HG02938 (cell line): ENCODE results near the gene EPN2.

Experiments used
- ATAC-seq: cut with Tn5 transposase; IDR thresholded peaks from one replicate; pipeline ENCODE4 v1.9.1; 2021; ENCODE audit warnings: mild to moderate bottlenecking, moderate library complexity; ENCODE audit not compliant: unreplicated experiment

The EPN2 gene

DNA sequence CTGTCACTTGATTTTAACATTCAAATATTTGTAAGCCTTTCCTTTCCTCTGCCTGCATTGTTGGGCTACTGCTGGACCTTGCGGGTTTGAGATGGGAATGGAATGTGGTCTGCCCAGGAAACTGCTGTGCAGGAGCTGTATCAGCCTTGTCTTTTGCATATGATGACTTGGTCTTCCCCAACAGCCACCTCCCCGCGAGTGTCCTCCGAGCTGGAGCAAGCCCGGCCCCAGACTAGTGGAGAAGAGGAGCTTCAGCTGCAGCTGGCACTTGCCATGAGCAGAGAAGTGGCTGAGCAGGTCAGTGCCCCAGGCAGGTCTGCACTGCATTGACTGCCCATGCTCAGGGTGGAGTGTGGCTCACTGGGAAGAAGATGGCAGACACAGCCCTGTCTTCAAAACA, 72.5 kb downstream of the EPN2 start:
- no peak for ATAC-seq

DNA sequence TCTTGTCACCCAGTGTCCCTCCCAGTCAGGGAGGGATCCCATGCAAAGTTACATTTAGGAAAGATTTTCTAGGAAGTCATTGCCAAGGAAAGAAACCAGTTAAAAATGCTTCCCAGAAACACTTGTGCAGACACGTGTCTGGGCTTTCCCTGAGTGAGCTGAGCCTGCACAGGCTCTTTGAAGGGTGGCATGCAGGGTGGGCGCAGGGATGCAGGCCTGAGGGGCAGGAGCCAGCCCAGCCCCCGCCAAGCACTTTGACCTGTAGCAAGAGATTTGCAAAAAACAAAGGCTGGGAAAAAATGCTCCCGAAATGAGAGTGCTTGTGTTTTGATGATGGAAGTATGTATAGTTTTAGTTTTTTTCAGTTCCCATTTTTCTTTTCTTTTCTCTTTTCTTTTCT, 73.0 kb downstream of the EPN2 start:
- ATAC-seq: no peak

DNA sequence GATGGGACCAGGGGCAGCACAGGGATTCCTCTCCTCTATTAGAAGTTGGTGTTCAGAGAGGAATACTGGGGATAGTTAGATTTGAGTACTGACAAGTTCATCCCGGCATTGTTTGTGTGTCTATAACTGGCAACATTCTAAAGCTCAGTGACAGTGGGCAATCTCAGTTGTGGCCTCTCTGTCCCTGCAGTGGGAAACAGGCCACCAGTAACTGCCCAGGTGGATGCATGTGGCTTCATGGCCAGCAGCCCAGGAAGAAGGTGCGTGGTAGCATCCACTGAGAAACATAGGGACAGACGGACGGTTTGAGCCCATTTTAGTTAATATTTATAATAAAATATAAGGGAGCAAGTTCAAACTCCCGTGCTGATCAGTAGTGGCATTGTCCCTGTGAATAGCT, 73.8 kb downstream of the EPN2 start:
- no peak for ATAC-seq

DNA sequence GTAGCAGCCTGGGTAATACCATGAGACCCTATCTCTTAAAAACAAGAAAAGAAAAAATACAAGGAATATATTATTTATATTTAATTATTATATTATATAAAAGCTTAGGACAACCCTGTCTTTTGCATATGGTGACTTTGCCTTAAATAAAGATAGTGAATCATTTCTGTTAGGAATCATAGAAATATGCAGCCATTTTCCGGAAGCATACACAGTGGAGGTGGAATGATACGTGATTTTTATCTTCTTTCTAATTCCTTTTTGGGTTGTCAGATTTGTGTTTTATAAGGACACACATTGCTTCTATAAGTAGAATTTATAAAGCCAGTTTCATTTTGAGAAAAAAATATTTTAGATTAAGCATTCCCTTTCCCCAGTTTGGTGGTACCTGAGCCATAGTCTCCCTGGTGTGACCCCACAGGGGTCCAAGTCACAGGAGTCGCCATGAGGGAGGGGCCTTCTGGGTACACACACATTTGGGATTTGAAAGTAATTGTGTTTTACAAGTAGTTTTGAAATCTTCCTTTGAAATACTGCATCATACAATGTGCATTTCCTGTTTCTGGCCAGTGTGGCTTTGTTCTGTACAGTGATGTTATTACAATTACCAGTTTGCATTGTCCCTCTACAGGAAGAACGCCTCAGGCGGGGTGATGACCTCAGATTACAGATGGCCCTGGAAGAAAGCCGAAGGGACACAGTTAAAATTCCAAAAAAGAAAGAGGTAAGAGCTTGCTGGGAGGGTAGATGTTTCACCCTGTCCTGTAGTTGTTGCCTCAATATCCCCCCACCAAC, 74.5 kb downstream of the EPN2 start:
- no peak for ATAC-seq

DNA sequence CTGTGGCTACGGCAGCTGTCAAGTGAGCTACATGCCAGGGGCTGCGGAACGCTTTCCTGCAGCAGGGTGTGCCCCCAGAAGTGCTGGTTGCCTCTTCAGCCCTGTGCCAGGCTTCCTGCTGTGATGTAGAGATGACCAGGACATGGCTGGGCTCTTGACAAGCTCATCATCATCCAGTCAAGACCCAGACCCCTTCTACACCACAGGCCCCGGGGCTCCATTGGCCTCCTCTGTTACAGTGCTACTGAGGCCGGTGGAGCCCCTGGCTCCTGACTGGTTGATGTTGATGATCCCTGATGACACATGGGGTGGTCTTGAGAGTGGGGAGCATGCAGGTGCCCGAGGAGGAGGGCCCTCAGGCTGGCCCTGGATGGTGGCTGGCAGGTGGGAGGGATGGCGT, 75.2 kb downstream of the EPN2 start:
- no peak for ATAC-seq

DNA sequence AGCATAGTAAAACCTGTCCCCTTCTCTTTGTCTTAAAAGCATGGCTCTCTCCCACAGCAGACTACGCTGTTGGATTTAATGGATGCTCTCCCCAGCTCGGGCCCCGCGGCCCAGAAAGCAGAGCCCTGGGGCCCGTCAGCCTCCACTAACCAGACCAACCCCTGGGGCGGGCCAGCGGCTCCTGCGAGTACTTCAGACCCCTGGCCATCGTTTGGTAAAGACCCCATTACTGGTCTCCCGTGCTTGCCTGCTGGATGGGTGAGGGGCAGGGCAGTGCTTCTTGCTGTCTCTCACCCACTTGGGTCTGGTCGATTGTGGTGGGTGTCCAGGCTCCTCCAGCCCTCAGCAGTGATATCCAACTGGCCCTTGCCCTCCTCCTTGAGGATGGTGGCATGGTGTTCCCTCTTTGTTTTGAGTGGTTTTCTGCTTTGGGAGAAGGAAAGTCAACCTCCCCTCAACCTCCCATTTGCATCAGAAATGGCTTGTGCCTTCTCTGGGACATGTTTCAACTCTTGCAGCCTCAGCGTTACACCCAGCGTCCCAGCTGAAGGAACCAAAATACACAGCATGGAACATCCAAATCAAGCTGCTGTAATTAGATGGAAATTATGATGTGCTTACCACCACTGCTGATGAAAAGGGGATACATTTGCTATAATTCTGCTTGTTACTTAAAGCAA, 76.0 kb downstream of the EPN2 start:
- ATAC-seq: no peak

DNA sequence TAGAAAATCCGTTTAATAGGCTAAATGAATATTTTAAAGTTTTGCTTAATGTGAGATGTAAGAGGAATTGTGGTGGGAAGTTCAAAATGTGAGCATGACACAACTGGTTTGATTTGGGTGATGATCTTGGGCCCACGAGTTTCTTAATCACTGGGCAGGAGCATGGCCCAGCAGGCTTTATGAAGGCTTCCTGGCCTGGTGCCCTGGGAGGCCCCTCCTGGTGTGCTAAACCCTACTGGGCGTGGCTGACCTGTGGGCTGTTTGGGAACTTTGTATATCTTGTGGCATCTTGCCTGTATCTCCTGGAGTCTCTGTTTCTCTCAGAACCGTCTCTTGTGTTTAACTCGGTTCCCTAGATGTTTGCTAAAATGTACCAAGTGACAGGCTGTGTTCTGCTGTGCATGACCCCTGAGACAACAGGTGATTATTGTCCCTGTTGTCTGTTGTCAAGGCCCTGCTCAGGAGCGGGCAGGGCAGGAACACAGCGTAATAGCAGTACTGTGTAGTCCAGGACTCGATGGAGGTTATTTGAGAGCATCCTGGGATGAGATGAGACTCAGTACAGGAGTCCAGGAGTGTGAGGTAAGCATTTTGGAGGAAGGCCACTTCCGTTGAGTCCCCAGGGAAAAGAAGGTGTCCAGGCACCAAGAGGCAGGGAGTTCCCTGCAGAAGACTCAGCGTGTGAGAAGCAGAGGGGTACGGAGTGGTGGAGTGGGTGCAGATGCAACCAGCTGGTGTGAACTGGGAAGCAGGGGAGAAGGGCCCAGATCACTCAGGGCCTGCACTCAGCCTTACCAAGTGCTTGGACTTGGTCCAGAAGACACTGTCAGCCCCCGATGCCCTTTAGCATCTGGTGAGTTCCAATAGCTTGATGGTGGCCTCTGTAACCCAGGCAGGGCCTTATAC, 76.8 kb downstream of the EPN2 start:
- no peak for ATAC-seq

DNA sequence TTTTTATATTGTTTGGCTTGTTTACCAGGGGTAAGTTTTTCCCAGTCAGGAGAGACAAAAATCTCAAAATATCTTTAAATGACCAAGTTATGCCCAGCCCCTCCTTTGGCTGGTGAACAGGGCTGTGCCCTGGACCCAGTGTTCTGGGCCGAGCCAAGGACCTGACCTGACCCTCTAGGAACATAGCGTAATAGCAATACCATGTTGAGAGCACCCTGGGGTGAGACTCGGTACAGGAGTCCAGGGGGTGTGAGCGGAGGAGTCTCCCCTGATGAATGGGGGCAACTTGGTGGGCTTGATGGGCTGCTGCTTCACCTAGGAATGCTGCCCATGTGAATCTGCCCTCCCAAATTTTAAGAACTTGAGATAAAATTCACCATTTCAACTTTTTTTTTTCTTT, 77.9 kb downstream of the EPN2 start:
- ATAC-seq: no peak

DNA sequence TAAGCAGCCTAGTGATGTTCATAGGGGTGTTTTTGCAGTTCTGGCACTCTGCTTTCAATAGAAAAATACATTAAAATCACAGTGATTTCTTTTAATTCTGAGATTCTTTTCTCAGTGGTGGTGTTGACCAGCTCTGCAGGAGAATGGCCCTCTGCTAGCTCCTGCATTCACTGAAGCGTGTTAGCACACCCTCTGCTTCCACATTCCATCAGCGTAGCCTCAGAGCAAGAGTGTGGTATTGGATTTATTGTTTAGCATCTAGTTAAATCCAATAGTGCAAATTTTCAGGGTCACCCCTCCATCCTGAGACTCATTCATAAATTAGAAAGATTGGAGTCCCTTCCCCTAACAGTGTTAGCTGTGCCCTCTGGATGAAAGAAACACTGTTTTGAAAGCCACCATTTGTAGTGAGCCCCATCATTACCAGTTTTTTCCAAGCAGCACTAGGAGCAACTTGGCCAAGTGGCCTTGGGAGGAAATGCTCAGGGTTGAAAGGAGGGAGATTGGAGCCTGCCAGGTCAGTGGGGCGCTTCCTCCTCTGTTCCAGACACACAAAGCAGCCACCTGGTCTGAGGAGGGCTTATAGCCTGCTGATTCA, 79.7 kb downstream of the EPN2 start:
- ATAC-seq: no peak

DNA sequence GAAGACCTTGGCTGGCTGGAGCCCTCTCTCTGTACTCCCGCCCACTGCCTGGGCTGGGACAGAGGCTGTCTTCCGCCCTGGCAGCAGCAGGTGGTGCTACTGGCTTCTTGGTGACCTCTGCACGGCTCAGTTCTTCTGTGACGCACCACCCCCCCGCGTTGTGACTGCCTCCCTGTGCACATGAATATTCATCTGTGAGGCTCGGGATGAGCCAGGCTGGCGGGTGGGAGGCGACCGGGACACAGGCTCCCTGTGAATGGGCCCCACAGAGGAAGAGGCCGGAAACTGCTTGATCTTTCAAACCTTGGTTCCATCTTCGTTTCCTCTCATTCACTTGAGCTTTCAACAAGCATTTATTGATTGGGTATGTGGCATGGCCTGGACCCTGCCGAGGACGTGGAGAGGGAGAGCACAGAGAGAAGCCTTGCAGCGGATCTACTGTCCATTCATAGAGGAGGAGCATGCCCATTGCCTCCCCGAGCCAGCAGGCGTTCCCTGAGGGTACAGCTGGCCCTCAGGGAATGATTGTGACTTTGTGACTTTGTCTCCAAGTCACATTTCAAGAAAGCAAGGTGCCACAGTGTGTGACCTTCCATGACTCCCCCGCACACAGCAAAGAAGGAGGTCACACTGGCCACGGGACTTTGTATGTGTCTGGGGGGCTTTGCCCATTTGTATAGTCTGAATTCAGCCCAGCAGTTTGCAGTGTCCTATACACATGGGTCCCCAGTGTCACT, 80.4 kb downstream of the EPN2 start:
- ATAC-seq: no peak

DNA sequence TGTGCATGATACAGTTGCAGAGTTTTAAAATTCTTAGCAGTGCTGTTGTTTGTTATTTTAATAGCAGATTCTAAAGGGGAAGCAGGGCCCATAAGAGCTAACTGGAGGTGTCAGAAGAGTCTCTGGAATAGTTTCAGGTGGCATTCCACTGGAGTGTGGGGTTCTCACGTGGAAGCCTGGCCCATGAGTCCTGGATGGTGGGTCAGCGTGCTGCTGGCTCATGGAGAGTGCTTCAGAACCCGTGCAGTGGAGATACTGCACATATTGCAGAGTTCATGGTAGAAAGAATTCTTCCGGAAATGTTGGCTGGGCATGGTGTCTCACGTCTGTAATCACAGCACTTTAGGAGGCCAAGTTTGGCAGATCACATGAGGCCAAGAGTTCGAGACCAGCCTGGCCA, 81.4 kb downstream of the EPN2 start:
- no peak for ATAC-seq

DNA sequence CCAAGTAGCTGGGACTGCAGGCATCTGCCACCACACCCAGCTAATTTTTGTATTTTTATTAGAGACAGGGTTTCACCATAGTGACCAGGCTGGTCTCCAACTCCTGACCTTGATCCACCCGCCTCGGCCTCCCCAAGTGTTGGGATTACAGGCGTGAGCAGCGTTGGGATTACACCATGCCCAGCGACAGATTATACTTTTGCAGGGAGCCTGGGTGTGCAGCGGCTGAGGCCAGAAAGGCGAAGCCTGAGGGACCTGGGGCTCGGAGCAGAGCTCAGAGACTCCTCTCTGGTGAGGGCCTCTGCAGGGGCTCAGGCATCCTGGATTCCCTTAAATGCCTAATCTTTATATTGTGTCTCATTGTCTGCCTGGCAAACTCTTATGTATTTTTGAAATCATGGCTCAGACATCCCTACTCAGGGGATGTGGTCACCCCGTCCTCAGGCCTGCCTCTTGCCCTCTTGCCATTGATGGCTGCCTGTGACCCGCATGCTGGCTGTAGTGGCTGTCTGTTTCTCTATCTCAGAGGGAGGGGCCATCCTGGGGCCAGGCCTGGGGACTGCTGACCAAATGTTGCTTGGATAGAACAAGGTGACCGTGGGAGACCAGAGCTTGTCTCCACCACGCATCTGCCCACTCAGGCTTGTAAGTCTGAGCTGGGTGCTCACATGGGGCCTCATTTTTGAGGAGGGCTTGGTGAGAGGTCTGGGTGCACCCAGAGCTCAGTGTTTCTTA, 82.8 kb downstream of the EPN2 start:
- no peak for ATAC-seq

DNA sequence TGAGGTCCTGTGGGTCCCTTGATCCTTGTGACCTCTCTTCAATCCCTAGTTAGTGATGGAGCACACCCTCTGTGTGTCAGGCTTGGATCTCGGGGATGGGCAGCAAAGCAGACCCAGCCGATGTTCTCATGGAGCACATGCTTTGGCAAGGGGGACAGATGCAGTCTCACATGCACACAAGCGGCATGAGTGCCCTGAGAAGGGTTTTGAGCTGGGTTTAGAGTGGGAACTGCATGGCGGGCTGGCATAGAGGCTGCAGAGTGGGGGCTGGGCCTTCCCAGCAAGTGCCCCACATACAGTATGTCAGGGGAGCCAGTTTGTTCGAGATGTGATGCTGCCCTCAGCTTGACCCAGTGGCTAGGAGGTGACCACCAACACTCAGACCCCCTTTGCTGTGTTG, 83.7 kb downstream of the EPN2 start:
- no peak for ATAC-seq

DNA sequence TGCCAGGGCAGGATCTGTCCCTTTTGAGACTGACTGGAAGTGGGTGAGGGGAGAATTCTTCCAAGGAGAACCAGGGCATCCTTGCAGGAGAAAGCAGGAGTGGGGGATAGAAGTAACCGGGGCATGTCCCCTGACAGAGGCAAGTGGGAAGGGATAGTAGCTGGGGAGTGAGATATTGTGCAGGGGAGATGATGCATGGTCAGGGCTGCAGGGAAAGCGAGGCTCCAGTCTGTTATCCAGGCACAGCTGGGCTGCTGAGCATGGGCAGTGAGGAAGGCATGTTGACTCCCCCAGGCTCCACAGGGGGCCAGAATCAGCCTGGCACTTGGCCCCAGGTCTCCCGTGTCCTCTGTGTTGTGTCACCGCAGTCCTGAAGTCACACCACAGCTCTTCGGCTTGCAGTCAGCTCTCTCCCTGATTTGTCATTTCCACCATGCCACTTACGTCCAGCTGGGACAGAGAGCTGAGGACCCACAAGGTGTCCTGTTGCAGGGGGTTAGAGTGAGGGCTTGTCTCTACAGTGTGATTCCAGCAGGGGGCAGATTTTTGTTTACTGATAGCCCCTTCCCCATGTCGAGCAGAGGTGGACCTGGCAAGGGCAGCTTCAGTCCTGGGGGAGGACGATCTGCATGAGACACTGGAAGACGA, 84.4 kb downstream of the EPN2 start:
- no peak for ATAC-seq

DNA sequence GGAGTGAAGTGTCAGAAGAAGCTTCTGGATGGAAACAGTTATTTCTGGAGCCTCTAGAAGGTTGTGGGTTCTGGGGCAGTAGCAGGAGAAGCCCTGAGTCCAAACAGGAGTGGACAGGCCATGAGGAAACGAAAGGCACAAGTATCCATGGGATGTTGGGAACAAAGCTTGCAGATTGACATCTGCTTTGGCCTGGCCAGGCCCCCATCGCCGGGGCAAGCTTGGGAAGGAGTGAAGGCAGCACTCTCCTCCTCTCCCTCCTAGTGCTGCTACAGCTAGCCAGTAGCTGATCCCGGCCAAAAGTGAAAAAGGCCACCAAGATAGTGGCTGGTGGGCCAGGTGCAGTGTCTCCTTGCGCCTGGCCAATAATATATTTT, 85.0 kb downstream of the EPN2 start:
- ATAC-seq: no peak

DNA sequence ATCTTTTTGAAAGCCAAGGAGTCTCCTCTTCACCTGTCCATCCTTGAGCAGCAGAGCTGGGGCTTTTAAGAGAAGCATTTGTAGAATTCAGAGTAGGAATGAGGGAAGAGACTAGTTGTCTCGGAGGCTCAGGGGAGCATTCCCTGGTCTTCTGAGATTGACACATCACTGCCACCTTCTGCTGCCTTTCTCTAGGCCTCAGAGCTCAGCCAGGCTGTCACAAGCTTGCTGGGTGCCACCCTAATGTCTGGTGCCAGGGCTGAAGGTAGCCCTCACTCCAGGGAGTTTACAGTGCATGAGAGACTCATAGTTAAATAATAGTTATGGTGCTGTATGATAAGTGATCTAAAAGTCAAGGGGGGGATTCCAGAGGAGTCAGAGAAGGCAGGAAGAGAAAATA, 85.7 kb downstream of the EPN2 start:
- no peak for ATAC-seq

DNA sequence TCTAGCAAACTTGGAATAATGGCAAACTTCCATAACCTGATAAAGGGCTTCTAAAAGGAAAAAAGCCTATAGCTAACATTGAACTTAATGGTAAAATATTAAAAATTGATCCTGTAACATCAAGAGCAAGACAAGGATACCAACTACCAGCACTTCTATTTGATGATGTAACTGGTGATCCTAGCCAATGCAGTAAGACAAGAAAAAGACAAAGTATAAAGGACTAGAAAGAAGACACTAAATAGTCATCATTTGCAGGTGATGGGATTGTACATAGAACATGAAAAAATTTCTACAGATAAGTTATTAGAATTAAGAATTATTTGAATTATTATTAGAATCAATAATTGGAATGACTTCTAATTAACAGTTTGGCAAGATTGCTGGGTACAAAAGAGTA, 88.4 kb downstream of the EPN2 start:
- no peak for ATAC-seq

DNA sequence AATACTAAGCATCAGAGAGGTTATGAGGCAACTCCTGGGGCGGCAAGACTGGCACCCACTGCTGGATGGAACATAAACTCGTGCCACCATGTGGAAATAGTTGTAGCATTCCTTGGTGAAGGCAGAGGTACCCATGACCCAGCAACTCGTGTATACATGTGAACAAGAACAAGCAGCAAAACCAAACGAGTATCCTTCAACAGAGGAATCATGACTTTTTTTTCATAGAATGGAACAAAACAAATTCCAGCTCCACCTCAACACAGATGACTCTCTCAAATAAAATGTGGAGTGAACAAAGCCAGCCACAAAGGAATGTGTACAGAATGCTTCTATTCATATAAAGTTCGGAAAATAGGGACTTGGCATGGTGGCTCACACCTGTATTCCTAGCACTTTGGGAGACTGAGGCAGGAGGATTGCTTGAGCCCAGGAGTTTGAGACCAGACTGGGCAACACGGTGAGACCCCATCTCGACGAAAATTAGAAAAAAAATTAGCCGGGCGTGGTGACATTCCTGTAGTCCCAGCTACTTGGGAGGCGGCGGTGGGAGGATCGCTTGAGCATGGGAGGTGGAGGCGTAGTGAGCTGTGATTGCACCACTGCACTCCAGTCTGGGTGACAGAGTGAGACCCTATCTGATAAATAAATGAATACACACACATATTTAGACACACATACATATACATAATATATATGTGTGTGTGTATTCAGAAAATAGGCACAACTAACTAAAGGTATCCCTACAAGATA, 90.0 kb downstream of the EPN2 start:
- ATAC-seq: no peak
